ENCODE data around the gene PLXNA4.

GRCh38 chr7:132450188-132450587 lies 126.1 kb downstream of the PLXNA4 start:
- no peak for TF ChIP-seq CTCF (IDR thresholded peaks at IDR 0.05; ENCODE audit: low read length)
- no peak for TF ChIP-seq EZH2 (IDR thresholded peaks at IDR 0.05; ENCODE audit: borderline replicate concordance, low read length)
